MG63 (cell line): ENCODE data around the gene DGCR6L. TPM values are rescaled to one million over a fixed set of nuclear protein-coding genes. Genes with fewer than 3 reads are reported as not detected.

Experiments used
- total RNA-seq: library from RNA; depleted of rRNA; stranded (reverse); fragments of >200 nt; shearing (Covaris generic); gene quantifications from 2 replicates; pipeline ENCODE4 v1.2.3, GENCODE V29; 2014; ENCODE audit warnings: low replicate concordance; rRNA removed

DGCR6L gene
- total RNA-seq, 1 experiment from 2014 or later, result 82.5 TPM

Other genes starting within 250 kb of the DGCR6L start
- 16.3 and 31.0 TPM in 2 replicates for gene DGCR8, start 239.8 kb downstream of the DGCR6L start, total RNA-seq
- 841 and 1,160 TPM in 2 replicates for gene RANBP1, start 204.0 kb downstream of the DGCR6L start, total RNA-seq
- 39.4 and 43.4 TPM in 2 replicates for gene TRMT2A, start 202.8 kb downstream of the DGCR6L start, total RNA-seq
- gene ZDHHC8, start 188.3 kb downstream of the DGCR6L start, total RNA-seq, result 1.4 and 9.6 TPM in 2 replicates
- not detected in 2 replicates for gene CCDC188, start 169.0 kb downstream of the DGCR6L start, total RNA-seq
- 0.10 and 5.7 TPM in 2 replicates for gene RTN4R, start 51.7 kb downstream of the DGCR6L start, total RNA-seq
- 4.3 and 7.0 TPM in 2 replicates for gene ZNF74, start 74.1 kb upstream of the DGCR6L start, total RNA-seq
- gene SCARF2, start 117.8 kb upstream of the DGCR6L start, total RNA-seq, result 22.3 and 32.1 TPM in 2 replicates
- gene KLHL22, start 175.7 kb upstream of the DGCR6L start, total RNA-seq, result 29.1 and 36.0 TPM in 2 replicates
- gene MED15, start 187.6 kb upstream of the DGCR6L start, total RNA-seq, result 17.2 and 34.0 TPM in 2 replicates